ENCODE results near the gene GLIS1.
A peak's percentile ranks its signal among the peaks of the same experiment; 100 is the strongest.

The GLIS1 gene

GRCh38 chr1:53716150-53716549 lies 22.8 kb downstream of the GLIS1 start:
- TF ChIP-seq POLR2A (IDR thresholded peaks at IDR 0.05; ENCODE audit: extremely low read depth, insufficient read length) (no peak), MAX (IDR thresholded peaks at IDR 0.05; ENCODE audit: low read depth, low read length) (no peak), CTCF (IDR thresholded peaks at IDR 0.05; ENCODE audit: low read depth, low read length) (no peak), MYC (IDR thresholded peaks at IDR 0.05; ENCODE audit: low read depth, low read length) (no peak)
- no peak for DNase-seq (ENCODE audit: low read depth)
- no peak overlapping the region for H3K4me3 ChIP-seq (ENCODE audit: low read depth, low read length)

- peak; percentile 49 for DNase-seq (ENCODE audit: low read depth)
- no peak overlapping the region for H3K4me3 ChIP-seq (ENCODE audit: low read depth, low read length)
- TF ChIP-seq CTCF (IDR thresholded peaks at IDR 0.05; ENCODE audit: low read depth, low read length), result peak; percentile 70
- no peak for TF ChIP-seq POLR2A (IDR thresholded peaks at IDR 0.05; ENCODE audit: extremely low read depth, insufficient read length)
These were observed 23.5 kb downstream of the GLIS1 start for GRCh38 chr1:53715478-53715877.

DNA sequence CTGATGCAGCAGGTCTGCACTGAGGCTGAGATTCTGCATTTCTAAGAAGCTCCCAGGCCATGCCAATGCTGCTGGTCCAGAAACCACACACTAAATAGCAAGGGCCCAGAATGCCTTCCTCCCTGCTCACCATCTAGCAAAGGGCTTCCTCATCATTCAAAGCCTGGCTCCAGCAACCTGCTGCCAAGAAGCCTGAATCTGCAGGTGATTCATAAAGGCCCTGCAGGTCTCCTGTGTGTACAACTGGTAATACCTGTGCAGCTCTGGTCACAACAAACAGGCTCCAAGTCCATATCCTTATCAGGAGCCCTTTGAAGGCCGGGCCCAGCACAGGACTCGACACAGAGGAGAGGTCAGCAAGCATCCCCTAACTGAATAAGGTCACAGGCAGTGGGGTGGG lies 26.7 kb downstream of the GLIS1 start:
- H3K4me3 ChIP-seq (ENCODE audit: low read depth, low read length), result no peak overlapping the region
- TF ChIP-seq CTCF (IDR thresholded peaks at IDR 0.05; ENCODE audit: low read depth, low read length) (no peak), MAX (IDR thresholded peaks at IDR 0.05; ENCODE audit: low read depth, low read length) (no peak), POLR2A (IDR thresholded peaks at IDR 0.05; ENCODE audit: extremely low read depth, insufficient read length) (no peak), MYC (IDR thresholded peaks at IDR 0.05; ENCODE audit: low read depth, low read length) (no peak)
- no peak for DNase-seq (ENCODE audit: low read depth)

DNA sequence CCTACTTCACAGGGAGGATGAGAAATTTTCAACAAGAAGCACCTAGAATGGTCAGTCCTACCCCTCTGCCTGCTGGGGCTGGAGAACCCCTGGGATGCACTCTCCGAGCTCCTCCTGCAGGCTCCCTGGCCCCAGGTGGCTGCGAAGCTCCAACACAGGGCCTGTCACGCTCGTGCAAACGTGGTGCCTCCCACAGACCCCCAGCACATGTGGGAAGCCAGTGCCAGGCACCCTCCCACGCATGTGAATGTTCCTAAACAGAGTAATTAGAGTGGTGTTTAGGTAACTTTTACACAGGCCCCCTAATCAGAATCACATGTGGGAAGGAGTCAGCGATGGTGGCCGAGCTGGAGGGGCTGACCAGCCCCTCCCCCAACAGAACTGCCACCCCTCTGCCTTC lies 28.4 kb downstream of the GLIS1 start:
- TF ChIP-seq CTCF (IDR thresholded peaks at IDR 0.05; ENCODE audit: low read depth, low read length), result no peak
- no peak for TF ChIP-seq MYC (IDR thresholded peaks at IDR 0.05; ENCODE audit: low read depth, low read length)
- TF ChIP-seq MAX (IDR thresholded peaks at IDR 0.05; ENCODE audit: low read depth, low read length), result no peak
- TF ChIP-seq POLR2A (IDR thresholded peaks at IDR 0.05; ENCODE audit: extremely low read depth, insufficient read length), result no peak
- no peak for DNase-seq (ENCODE audit: low read depth)
- H3K4me3 ChIP-seq (ENCODE audit: low read depth, low read length), result no peak overlapping the region

GRCh38 chr1:53708687-53709086 lies 30.3 kb downstream of the GLIS1 start:
- TF ChIP-seq MAX (IDR thresholded peaks at IDR 0.05; ENCODE audit: low read depth, low read length) (no peak), MYC (IDR thresholded peaks at IDR 0.05; ENCODE audit: low read depth, low read length) (no peak), POLR2A (IDR thresholded peaks at IDR 0.05; ENCODE audit: extremely low read depth, insufficient read length) (no peak), CTCF (IDR thresholded peaks at IDR 0.05; ENCODE audit: low read depth, low read length) (no peak)
- DNase-seq (ENCODE audit: low read depth), result no peak
- H3K4me3 ChIP-seq (ENCODE audit: low read depth, low read length), result no peak overlapping the region

DNA sequence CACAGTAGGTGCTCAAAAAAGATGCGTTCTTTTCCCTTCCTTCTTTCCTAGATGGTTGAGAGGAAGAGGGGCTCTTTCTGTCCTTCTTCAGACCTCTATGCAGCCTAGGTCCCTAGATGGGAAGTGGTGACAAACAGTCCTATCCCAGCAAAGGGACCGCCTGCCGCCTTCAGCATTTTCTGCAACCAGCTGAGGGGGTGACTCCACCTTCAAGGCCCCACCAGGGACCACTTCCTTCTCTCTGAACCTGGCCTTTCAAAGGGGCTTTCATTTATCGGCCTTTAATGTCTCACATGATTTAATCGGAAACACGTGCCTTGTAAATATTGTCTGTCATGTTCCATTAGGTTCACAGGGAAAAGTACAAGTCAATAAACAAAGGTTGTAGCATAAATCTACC lies 32.6 kb downstream of the GLIS1 start:
- no peak overlapping the region for H3K4me3 ChIP-seq (ENCODE audit: low read depth, low read length)
- no peak for TF ChIP-seq MYC (IDR thresholded peaks at IDR 0.05; ENCODE audit: low read depth, low read length)
- no peak for TF ChIP-seq POLR2A (IDR thresholded peaks at IDR 0.05; ENCODE audit: extremely low read depth, insufficient read length)
- DNase-seq (ENCODE audit: low read depth), result no peak

All from NB4 (cell line).